Measurements from ENCODE around the gene SUCLG2.

Gene SUCLG2

GRCh38 chr3:67349551-67350174, 304.7 kb downstream of the SUCLG2 start:
- no peak for TF ChIP-seq CTCF (IDR thresholded peaks at IDR 0.05; ENCODE audit: extremely low read depth, missing control alignments)
- no peak for DNase-seq (ENCODE audit: low spot score)

- no peak for TF ChIP-seq CTCF (IDR thresholded peaks at IDR 0.05; ENCODE audit: extremely low read depth, missing control alignments)
- DNase-seq (ENCODE audit: low spot score): no peak
Measured at GRCh38 chr3:67346081-67346480, 308.3 kb downstream of the SUCLG2 start.

GRCh38 chr3:67335813-67336212, 318.6 kb downstream of the SUCLG2 start:
- no peak for DNase-seq (ENCODE audit: low spot score)
- no peak for TF ChIP-seq CTCF (IDR thresholded peaks at IDR 0.05; ENCODE audit: extremely low read depth, missing control alignments)

- TF ChIP-seq CTCF (IDR thresholded peaks at IDR 0.05; ENCODE audit: extremely low read depth, missing control alignments): no peak
- no peak for DNase-seq (ENCODE audit: low spot score)
Measured at GRCh38 chr3:67334588-67334987, 319.8 kb downstream of the SUCLG2 start.

GRCh38 chr3:67329358-67329757, 325.1 kb downstream of the SUCLG2 start:
- TF ChIP-seq CTCF (IDR thresholded peaks at IDR 0.05; ENCODE audit: extremely low read depth, missing control alignments): no peak
- DNase-seq (ENCODE audit: low spot score): no peak

GRCh38 chr3:67327582-67327981, 326.8 kb downstream of the SUCLG2 start:
- TF ChIP-seq CTCF (IDR thresholded peaks at IDR 0.05; ENCODE audit: extremely low read depth, missing control alignments): no peak

GRCh38 chr3:67325231-67325630, 329.2 kb downstream of the SUCLG2 start:
- TF ChIP-seq CTCF (IDR thresholded peaks at IDR 0.05; ENCODE audit: extremely low read depth, missing control alignments): no peak
- no peak for DNase-seq (ENCODE audit: low spot score)

More at GRCh38 chr3:67327582-67327981, 326.8 kb downstream of the SUCLG2 start:
- DNase-seq (ENCODE audit: low spot score): no peak
